AG04449 (cell line): ENCODE results near the gene KIF7.

Experiments
- CTCF ChIA-PET: fragments of 350-600 bp; formaldehyde crosslinking; extraction: SDS; loops from one replicate; lab custom pipeline; 2021; ENCODE audit warnings: antibody characterized with exemption; lab: Yijun Ruan, JAX
- POLR2A ChIA-PET: fragments of 400-600, 350-600 bp; formaldehyde crosslinking; extraction: SDS; loops from one replicate; lab custom pipeline; 2020; ENCODE audit warnings: antibody characterized with exemption, inconsistent platforms; lab: Yijun Ruan, JAX
- DNase-seq: peaks from one replicate; pipeline ENCODE4 v3.0.0-alpha.2; 2010; ENCODE audit warnings: low read depth, low spot score
- H3K4me3 ChIP-seq: 2 replicates; pipeline ENCODE4 v1.5.1; 2011; ENCODE audit warnings: low read depth, mild to moderate bottlenecking, control low read depth, low read length
- TF ChIP-seq, protein P1 (sequence below): IDR thresholded peaks from one replicate; pipeline ENCODE4 v1.5.1; 2011; ENCODE audit warnings: mild to moderate bottlenecking, moderate library complexity, low read length, control low read depth, inconsistent platforms; ENCODE audit not compliant: insufficient read depth; ENCODE audit errors: missing control alignments

Gene KIF7

DNA sequence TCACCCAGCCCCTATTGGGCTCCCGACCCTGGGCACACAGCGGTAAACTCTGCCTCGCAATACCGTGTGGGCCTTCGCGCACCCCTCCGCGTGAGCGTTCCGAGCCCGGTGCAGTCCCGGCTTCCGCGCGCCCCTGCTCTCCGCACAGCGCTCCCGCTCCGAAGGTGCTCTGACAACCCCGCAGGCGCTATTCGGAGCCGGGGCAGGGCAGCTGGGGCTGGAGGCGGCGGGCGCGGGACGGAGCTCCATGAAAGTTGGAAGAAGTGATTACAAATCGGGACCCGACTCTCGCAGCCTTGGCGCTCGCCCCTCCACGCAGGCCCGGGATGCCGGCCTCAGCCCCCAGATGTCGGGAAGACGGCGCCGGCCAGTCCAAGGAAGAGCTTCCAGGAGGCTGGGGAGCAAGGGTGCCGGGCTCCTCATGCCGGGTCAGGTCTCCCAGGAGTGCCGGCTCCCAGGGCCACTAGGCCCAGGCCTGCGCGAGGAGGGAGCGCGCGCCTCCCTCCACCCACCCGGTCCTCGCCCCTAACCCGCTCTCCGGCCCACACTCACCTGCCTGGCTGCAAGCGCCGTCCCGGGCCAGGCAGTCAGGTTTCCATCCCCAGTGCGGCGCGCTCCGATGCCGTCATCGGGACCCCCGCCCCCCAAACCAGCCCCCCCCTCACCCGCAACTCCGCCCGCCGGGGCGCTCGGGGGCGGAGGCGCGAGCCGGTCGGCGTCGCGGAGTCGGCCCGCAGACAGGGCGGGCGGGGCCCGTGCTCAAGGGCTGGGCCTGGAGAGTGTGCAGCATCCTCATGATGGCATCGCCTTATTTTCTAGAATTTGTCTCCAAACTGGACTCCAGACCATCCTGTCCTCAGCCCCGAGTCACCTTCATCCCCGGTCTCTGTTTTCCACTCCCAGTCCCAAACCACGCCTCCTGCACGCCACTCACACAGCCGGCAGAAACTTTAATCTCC, at the start of gene KIF7:
Gene KIF7, minus strand, starts transcription at position 621 of the 959 bp plus-strand sequence. CDS start 2,537 bp downstream, outside the sequence.
- DNase-seq: no peak
- peak within 1 kb of the TSS; percentile 78 for H3K4me3 ChIP-seq
- TF ChIP-seq, protein P1, sequence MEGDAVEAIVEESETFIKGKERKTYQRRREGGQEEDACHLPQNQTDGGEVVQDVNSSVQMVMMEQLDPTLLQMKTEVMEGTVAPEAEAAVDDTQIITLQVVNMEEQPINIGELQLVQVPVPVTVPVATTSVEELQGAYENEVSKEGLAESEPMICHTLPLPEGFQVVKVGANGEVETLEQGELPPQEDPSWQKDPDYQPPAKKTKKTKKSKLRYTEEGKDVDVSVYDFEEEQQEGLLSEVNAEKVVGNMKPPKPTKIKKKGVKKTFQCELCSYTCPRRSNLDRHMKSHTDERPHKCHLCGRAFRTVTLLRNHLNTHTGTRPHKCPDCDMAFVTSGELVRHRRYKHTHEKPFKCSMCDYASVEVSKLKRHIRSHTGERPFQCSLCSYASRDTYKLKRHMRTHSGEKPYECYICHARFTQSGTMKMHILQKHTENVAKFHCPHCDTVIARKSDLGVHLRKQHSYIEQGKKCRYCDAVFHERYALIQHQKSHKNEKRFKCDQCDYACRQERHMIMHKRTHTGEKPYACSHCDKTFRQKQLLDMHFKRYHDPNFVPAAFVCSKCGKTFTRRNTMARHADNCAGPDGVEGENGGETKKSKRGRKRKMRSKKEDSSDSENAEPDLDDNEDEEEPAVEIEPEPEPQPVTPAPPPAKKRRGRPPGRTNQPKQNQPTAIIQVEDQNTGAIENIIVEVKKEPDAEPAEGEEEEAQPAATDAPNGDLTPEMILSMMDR: no peak
- ChIA-PET CTCF (interaction anchor here (1.2 to 1.6 kb wide), 2 partner anchors 9 to 25 kb away, joined by 3 to 6 read pairs; no protein-coding TSS in a partner anchor), POLR2A (interaction anchor here (1.1 kb wide), 1 partner anchor 24 kb away, joined by 3 read pairs; no protein-coding TSS in a partner anchor)

- ChIA-PET CTCF (interaction anchor here (1.0 to 1.5 kb wide), 2 partner anchors 36 to 170 kb away, joined by 3 to 4 read pairs; no protein-coding TSS in a partner anchor), POLR2A (no interaction called here)
- TF ChIP-seq, protein P1: no peak
- no peak overlapping the region for H3K4me3 ChIP-seq
- no peak for DNase-seq
Observed at GRCh38 chr15:89704411-89704810, 49.1 kb upstream of the KIF7 start.

DNA sequence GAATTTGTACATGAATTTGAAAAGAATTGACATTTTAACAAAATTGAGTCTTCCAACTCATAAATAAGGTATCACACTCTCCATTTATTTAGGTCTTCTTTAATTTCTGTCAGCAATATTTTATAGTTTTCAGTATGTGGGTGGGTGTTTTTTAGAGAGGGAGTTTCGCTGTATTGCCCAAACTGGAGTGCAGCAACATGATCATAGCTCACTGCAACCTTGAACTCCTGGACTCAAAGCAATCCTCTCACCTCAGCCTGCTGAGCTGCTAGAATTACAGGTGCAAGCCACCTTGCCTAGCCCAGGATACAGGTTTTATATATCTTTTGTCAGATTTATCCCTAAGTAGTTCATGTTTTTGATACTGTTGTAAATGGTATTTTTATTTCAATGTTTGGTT, 39.9 kb upstream of the KIF7 start:
- TF ChIP-seq, protein P1: no peak
- no peak for DNase-seq
- H3K4me3 ChIP-seq: no peak overlapping the region
- POLR2A ChIA-PET: no interaction called here
- CTCF ChIA-PET: interaction anchor here (1.5 kb wide), 1 partner anchor 180 kb away, joined by 3 read pairs; no protein-coding TSS in a partner anchor

DNA sequence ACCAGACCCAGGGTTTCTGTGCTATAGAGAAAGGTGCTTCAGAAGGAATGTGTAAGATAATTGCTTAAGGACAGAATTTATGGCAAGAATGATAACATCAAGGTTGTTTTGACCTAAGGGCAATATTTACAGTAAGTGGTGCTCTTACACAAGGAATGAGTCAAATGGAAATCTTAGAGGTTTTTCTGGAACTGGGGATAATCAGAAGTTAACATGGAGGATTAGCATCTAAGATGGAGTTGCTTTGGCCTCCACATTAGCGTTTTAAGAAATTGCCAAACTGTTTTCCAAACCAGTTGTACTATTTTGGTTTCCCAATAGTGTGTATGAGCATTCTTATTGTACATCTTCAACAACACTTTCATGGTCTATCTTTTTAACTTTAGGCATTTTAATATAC, 38.4 kb upstream of the KIF7 start:
- no peak for DNase-seq
- POLR2A ChIA-PET: no interaction called here
- TF ChIP-seq, protein P1: no peak
- H3K4me3 ChIP-seq: no peak overlapping the region
- CTCF ChIA-PET: interaction anchor here (1.0 to 1.1 kb wide), 2 partner anchors 15 to 181 kb away, joined by 3 to 5 read pairs; partner anchors contain the start of gene PLIN1

- POLR2A ChIA-PET: no interaction called here
- DNase-seq: no peak
- TF ChIP-seq, protein P1: no peak
- no peak overlapping the region for H3K4me3 ChIP-seq
- CTCF ChIA-PET: interaction anchor here (1.0 to 1.1 kb wide), 2 partner anchors 15 to 182 kb away, joined by 3 to 5 read pairs; partner anchors contain the start of gene PLIN1
Observed at GRCh38 chr15:89693091-89693490, 37.8 kb upstream of the KIF7 start.
